ES-I3 (cell line): ENCODE measurements around the gene TRIM49D1.
"Not testable (repeated sequence)": the region's sequence is repeated elsewhere in the genome, so short reads cannot be mapped to it uniquely, and the experiment has no call there.

Source experiments
- H3K36me3 ChIP-seq: 2 replicates; pipeline ENCODE4 v1.6.1; 2013; ENCODE audit warnings: mild to moderate bottlenecking, low read length, control low read depth, moderate library complexity; ENCODE audit not compliant: insufficient read depth
- H3K4me1 ChIP-seq: 2 replicates; pipeline ENCODE4 v1.6.1; 2013; ENCODE audit warnings: mild to moderate bottlenecking, control low read depth, low read length; ENCODE audit not compliant: insufficient read depth
- H3K9ac ChIP-seq: 2 replicates; pipeline ENCODE4 v1.6.1; 2013; ENCODE audit warnings: low read depth, mild to moderate bottlenecking, low read length, moderate library complexity
- H3K9me3 ChIP-seq: 2 replicates; pipeline ENCODE4 v1.6.1; 2013; ENCODE audit warnings: mild to moderate bottlenecking, low read length, moderate library complexity; ENCODE audit not compliant: control insufficient read depth, insufficient read depth

Gene TRIM49D1, protein sequence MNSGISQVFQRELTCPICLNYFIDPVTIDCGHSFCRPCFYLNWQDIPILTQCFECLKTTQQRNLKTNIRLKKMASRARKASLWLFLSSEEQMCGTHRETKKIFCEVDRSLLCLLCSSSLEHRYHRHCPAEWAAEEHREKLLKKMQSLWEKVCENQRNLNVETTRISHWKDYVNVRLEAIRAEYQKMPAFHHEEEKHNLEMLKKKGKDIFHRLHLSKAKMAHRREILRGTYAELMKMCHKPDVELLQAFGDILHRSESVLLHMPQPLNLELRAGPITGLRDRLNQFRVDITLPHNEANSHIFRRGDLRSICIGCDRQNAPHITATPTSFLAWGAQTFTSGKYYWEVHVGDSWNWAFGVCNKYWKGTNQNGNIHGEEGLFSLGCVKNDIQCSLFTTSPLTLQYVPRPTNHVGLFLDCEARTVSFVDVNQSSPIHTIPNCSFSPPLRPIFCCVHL

GRCh38 chr11:89922195-89922660, at the start of gene TRIM49D1:
TSS of gene TRIM49D1 (minus strand) at chr11:89922245. CDS start at chr11:89917710, 4,535 bp downstream.
- Histone ChIP-seq H3K4me1 (no peaks in the 10 kb centered on the region), H3K36me3 (no peaks in the 10 kb centered on the region), H3K9ac (no peak within 1 kb of the TSS)

DNA sequence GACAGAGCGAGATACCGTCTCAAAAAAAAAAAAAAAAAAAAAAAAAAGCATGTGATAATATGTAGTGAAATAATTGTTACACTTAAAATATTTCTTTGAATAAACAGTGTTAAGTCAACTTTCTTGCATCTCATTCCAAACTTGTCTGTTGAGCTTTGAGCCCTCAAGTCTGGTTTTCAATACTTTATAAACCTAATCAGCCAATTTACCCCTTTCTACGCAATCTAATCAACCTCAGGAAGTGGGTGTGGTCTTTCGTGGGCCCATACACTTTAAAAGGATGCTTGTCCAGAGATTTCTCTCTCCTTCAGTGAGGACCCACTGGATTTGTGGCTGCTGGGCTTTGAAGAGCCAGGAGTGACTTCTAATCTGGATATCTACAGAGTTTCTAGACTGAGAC, 43.7 kb upstream of the TRIM49D1 start, which contains the start of gene TRIM64:
TRIM64 (plus strand) TSS at position 301 of the 400 bp plus-strand sequence. CDS start 2,467 bp downstream, outside the sequence.
- H3K36me3 ChIP-seq, H3K9me3 ChIP-seq, H3K9ac ChIP-seq, H3K4me1 ChIP-seq: not testable (repeated sequence)

More at GRCh38 chr11:89922195-89922660, at the start of gene TRIM49D1:
- H3K9me3 ChIP-seq, result no peaks in the 10 kb centered on the region

DNA sequence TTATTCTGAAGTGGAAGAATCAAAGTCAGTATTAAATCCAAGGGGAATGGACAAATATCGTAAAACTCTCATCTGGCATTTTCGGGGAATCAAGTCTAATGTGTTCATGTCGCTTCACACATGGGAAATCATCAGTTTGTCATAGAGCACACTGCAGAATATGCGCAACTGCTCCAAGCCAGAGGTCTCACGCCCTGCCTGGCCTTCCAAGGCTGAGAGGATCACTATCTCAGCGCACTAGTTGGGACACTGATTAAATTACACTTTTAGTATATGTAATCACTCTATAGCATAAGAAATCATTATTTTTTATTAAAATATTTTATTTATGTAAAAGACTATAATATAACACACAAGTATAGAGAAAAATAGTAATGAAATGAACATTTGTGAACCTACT, 38.8 kb upstream of the TRIM49D1 start:
- not testable (repeated sequence) for H3K4me1 ChIP-seq, H3K9me3 ChIP-seq, H3K9ac ChIP-seq, H3K36me3 ChIP-seq

GRCh38 chr11:89923764-89924163, 1.7 kb upstream of the TRIM49D1 start, which contains the start of gene TRIM49D2:
TSS of gene TRIM49D2 (plus strand) at chr11:89924064. CDS start at chr11:89926762, 2,698 bp downstream.
- not testable (repeated sequence) for H3K9me3 ChIP-seq, H3K9ac ChIP-seq, H3K36me3 ChIP-seq, H3K4me1 ChIP-seq

DNA sequence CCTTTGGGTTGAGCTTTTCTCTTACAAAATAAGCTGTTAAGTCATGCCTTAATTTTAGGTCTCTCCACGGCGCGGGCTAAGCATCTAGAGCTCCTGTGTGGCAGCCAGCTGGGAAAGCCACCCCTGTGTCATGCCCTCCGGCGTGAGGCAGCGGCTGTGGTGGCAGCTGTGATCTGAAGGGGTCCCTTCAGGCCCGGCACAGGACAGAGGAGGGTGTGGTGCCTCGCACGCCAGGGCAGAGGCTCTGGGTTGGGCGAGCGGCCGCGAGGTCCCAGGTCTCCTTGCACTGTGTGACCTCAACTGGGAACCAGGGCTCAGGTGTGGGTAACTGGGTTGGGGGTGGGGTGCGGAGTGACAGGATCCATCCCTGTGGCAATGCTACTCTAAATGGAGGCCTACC, 21.2 kb downstream of the TRIM49D1 start:
- H3K9ac ChIP-seq, H3K9me3 ChIP-seq, H3K4me1 ChIP-seq, H3K36me3 ChIP-seq: not testable (repeated sequence)

DNA sequence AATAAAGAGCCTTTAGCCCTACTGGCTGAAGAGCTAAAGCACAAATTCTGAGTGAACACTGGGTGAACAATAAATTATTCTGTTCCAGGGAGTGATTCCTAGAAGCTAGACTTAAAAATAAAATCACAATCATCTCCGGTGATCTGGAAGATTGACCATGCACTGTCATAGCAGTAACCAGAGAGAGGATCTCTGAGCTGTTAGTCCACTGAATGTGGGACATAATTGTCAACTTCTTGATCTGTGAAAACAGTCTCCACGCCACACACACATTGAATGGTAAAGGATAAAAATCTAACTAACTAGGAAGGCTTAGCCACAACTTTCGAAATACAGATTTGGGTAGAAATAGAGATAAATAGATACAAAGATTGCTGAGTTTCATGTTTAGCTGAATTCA, 28.8 kb downstream of the TRIM49D1 start:
- H3K9ac ChIP-seq, H3K4me1 ChIP-seq, H3K36me3 ChIP-seq, H3K9me3 ChIP-seq: not testable (repeated sequence)

GRCh38 chr11:89877511-89877910, 44.5 kb downstream of the TRIM49D1 start:
- not testable (repeated sequence) for H3K36me3 ChIP-seq, H3K4me1 ChIP-seq, H3K9me3 ChIP-seq, H3K9ac ChIP-seq

GRCh38 chr11:89872588-89872987, 49.5 kb downstream of the TRIM49D1 start:
- not testable (repeated sequence) for H3K9me3 ChIP-seq, H3K4me1 ChIP-seq, H3K36me3 ChIP-seq, H3K9ac ChIP-seq

GRCh38 chr11:89865223-89865622, 56.8 kb downstream of the TRIM49D1 start:
- H3K9ac ChIP-seq, H3K36me3 ChIP-seq, H3K4me1 ChIP-seq, H3K9me3 ChIP-seq: not testable (repeated sequence)

- H3K4me1 ChIP-seq, H3K9ac ChIP-seq, H3K36me3 ChIP-seq, H3K9me3 ChIP-seq: not testable (repeated sequence)
Measured at GRCh38 chr11:89863906-89864704, 57.9 kb downstream of the TRIM49D1 start.
